Fibroblast of peridontal ligament (primary cell): Measurements from ENCODE around the gene WDR1.

ENCODE experiments used
- DNase-seq: peaks from one replicate; pipeline ENCODE4 v3.0.0-alpha.2; 2010; ENCODE audit errors: extremely low read depth

Gene WDR1

DNA sequence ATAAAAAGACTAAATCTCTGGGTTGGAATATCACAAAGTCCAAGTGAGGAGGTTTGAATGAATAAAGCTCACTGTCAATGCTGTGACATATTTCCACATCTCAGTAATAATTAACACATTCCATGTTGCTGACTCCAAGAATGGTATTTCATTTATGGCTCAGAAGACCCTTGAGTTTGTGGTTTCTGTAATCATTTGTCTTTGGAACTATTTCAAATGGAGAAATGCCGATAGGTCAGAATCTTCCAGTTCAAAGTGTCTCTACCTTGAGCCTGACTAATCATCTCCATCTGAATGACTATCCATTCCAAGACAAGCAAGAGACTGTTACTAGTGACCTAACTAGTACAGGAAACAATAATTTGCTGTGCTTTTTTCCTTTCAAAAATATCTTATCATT lies 71.1 kb downstream of the WDR1 start:
- DNase-seq, result no peak

DNA sequence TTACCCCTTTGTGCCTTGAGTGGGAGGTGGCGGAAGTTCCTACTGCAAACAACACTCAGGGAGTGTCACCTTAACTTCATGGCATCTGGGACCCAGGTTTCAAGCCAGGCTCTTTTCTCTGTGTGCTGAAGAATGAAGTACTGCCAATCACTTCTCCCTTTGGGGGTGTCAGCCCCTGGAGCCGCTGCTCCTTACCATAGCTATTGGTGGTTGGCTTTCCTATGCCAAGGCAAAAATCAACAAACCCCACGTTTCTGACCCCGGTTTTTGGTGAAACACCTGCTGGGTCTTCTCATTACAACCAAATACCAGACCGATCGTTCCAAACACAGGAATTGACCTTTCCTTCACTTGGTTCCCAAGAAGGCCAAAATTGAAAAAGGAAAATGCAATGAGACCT lies 75.6 kb downstream of the WDR1 start:
- no peak for DNase-seq

DNA sequence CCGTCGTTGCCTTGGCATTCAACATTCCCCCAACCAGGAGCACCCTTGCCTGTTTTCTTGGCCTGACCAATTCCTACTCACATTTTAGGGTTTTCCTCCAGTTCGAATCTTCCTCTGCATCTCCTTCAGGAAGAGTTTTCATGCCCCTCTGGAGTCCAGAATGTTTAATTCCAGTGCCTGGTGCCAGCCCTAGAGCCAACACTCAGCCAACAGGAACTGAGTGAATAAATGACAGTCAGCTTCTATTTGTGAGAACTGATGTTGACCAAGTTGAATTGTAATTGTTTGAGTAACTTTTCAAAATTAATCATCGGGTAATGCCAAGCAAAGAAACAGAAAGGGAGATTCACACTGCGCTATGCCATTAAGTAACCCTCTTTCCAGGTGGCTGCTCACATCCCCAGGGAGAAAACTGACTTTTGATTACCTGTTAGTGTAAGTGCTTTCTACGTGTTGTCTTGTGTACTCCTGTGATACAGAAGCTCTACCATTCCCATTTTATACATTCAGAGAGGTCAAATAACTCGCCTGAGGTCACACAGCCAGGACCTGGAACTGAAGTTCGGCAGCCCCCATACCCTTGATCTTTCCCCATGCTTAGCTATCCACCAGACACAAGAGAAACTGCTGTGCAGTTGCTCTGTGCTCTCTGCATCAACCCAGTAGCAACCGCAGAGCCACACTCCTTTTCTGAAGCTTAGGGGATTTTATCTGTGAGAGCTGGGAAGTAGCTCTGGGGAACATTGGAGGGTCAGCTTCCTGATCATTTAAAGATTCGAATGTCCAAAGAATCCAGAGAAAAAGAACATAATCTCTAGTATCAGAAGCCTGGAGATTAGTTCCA lies 76.3 kb downstream of the WDR1 start:
- no peak for DNase-seq

- DNase-seq, result no peak
Observed at GRCh38 chr4:10036807-10037342, 79.7 kb downstream of the WDR1 start.

DNA sequence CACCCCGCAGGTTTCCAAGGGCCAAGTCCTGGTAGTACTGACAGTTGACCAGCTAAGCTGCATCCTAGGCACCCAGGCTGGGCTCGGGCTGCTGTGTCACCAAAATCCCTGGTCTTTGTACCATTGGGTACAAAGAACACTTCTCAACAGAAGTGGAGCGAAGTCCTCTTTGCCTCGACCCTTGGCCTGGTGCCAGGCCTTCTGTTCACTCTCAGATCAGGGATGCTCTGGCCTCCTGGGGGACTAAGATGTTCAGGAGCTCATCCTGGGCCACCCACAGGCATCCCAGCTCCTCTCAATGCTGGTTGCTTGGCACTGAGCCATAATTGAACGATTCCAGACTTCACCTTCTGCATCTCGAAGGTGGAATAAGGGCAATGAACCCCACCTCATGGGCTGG lies 81.5 kb downstream of the WDR1 start:
- DNase-seq, result no peak

- DNase-seq, result no peak
Observed at GRCh38 chr4:10034612-10035104, 81.9 kb downstream of the WDR1 start.

DNA sequence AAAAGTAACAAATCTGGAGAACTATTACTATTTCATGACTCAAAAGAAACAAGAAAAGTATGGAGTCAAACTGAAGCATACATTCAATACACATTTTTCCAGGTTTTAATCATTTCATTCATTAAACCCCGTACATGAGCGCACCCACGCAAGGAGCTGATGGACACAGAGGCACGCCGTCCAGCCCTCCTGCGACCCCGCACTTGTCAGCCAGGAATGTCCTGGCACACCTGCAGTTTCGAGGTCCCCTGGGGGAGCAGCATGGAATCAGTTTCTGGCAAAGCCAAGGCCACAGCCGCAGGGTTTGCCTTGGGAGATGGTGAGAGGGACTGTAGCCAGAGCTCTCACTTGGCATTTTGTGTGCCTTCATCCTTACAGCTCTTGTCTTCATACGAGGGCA lies 82.5 kb downstream of the WDR1 start:
- DNase-seq, result no peak

DNA sequence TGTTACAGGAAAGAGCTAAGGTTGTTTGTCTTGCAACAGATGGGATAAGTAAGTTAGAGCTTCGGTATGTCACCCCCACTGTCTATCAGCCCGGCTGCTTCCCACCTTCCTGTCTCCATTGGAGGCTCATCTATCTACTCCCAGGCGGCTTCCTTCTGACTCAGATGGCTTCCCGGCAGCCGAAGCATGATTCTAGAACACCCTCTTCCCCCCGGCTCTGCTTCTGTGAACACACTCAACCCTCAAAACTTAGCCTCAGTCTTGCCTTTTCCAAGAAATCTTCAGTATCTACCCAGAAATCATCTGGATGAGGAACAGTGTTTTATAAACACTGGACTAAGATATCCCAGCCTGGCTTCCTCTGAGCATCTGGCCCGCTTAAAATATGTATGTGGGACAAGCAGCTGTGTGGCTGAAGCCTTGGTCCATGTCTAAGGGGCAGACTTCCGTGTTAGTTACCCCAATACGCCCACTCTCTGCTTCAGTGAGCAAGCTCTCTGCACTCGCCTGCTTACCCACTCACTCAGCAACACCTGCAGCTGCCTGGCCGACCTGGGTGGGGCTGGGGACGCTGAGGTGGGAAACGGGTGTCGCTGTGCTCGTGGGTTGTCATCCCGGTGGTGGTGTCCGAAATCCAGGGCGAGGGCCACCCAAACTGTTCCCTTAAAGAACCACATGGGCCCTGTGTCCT lies 83.3 kb downstream of the WDR1 start:
- peak; percentile 68 for DNase-seq

DNA sequence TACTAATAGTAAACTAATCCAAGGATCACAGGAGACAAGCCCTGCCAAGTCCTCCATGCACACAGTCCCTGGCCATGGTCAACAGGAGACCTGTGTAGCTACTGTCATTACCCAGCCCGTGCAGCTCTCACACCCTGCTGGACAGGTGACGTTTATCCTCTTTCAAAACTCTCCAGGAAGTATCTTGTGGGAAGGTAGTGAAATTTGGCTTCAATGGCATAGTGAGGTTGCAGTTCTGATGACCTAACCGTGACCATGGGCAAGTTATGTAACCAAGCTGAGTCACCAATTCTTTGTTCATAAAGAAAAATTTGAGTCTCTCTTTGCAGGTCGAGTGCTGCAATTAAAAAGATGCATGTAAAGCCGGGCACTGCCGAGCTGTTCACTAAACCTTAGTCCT lies 84.0 kb downstream of the WDR1 start:
- DNase-seq, result peak; percentile 79

GRCh38 chr4:10031668-10032590 lies 84.7 kb downstream of the WDR1 start:
- peak; percentile 58 for DNase-seq

DNA sequence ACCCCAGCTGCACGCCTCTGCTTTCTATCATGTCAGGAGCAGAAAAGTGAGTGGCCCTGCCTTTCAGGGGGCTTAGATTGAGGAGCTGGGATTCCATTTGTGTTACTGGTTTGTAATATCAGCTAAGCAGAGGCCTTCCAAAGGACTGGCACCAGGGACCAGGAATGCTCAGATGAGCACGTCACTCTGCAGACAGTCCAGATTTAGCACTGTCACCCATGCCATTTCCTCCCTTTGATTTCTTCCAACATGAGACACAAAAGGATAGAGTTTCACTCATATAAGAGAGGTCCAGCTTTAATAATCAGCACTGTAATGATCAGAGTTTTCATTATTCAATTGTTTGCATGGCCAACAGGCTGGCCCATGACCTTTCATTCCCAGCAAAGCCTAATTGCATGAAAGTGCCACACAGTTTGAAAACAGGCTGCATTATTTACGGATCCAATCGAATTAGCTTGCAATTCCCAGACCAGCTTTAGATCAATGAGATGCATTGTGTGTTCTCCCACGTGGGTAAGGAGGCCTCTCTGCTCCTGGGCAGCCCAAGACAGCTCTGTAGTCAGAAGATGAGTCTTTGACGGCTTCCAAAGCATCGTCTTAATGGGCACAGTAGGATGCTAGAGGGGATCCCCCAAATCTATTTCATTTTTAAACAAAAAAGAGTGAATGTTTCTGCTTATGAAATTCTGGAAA lies 85.5 kb downstream of the WDR1 start:
- no peak for DNase-seq

GRCh38 chr4:10029403-10029802 lies 87.2 kb downstream of the WDR1 start:
- no peak for DNase-seq

- peak; percentile 25 for DNase-seq
Observed at GRCh38 chr4:10028910-10029309, 87.7 kb downstream of the WDR1 start.

GRCh38 chr4:10026485-10026884 lies 90.1 kb downstream of the WDR1 start:
- DNase-seq, result peak; percentile 33

DNA sequence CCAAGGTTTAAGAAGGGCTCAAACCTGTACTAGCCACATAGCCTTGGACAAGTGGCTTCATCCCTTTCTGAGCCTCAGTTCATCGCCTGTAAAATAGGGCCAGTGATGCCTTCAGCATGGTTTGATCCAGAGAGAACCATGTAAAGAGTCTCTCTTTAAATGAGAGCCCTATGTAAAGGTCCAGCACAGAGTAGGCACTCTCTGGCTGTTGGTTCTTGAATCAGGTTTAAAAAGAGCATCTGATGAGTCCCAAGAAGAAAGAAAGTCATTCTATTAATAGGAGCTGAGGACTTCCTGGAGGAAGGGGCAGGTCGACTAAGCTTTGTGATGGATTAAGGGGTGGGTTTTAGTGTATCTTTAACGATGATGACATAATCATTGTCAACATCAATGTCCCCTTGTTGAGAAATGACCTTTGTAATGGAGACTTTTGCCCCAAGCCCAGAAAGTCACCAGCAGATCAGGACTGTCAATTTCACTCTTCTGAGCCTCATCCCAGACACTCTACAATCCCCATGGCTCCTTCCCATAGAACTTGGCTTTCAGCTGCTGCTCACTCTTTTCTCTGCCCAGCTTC lies 91.3 kb downstream of the WDR1 start:
- no peak for DNase-seq
